ENCODE results near the gene TRAF3IP1.

The TRAF3IP1 gene

GRCh38 chr2:238434846-238435751 lies 114.8 kb downstream of the TRAF3IP1 start:
- no peak for TF ChIP-seq CTCF (conservative IDR thresholded peaks at IDR 0.05)
- 0 out of 2 replicates have a peak overlapping the region, but pooled peaks have one; percentile 5 for H3K27ac ChIP-seq

GRCh38 chr2:238435752-238436096 lies 115.4 kb downstream of the TRAF3IP1 start:
- H3K27ac ChIP-seq = 0 out of 2 replicates have a peak overlapping the region, but pooled peaks have one; percentile 5
- no peak for TF ChIP-seq CTCF (conservative IDR thresholded peaks at IDR 0.05)

- peak overlapping the region; percentile 31 for H3K27ac ChIP-seq
- TF ChIP-seq CTCF (conservative IDR thresholded peaks at IDR 0.05) = no peak
Observed at GRCh38 chr2:238438856-238439849, 118.8 kb downstream of the TRAF3IP1 start.

GRCh38 chr2:238439917-238440316 lies 119.6 kb downstream of the TRAF3IP1 start:
- peak overlapping the region; percentile 31; the same call in 1 of the 2 replicates for H3K27ac ChIP-seq
- TF ChIP-seq CTCF (conservative IDR thresholded peaks at IDR 0.05) = no peak

GRCh38 chr2:238440331-238440730 lies 120.0 kb downstream of the TRAF3IP1 start:
- no peak for TF ChIP-seq CTCF (conservative IDR thresholded peaks at IDR 0.05)
- H3K27ac ChIP-seq = peak overlapping the region; percentile 31; the same call in 1 of the 2 replicates

- H3K27ac ChIP-seq = no peak overlapping the region
- no peak for TF ChIP-seq CTCF (conservative IDR thresholded peaks at IDR 0.05)
Observed at GRCh38 chr2:238440767-238441166, 120.4 kb downstream of the TRAF3IP1 start.

Data from VCaP (cell line).